SK-N-SH (cell line): Measurements from ENCODE around the gene R3HDML.

Experiments used
- CHD2 ChIP-seq: fragments of 150-350 bp; IDR thresholded peaks from 2 replicates; pipeline ENCODE4 v1.6.1; 2018; ENCODE audit warnings: low read length; ENCODE audit not compliant: partially characterized antibody
- CTCF ChIP-seq: fragments of 200-600 bp; sonication (generic); IDR thresholded peaks from 2 replicates; pipeline ENCODE4 v1.6.1; 2017; ENCODE audit warnings: antibody characterized with exemption, mild to moderate bottlenecking, moderate library complexity
- GATA2 ChIP-seq: sonication (generic); formaldehyde crosslinking; IDR thresholded peaks from 2 replicates; pipeline ENCODE4 v1.5.0; 2020; ENCODE audit warnings: mild to moderate bottlenecking, missing genetic modification reagents
- MAX ChIP-seq: IDR thresholded peaks from 2 replicates; pipeline ENCODE4 v1.4.0; 2012; ENCODE audit warnings: low read depth
- MXI1 ChIP-seq: IDR thresholded peaks from 2 replicates; pipeline ENCODE4 v1.6.1; 2012; ENCODE audit warnings: mild to moderate bottlenecking, low read depth, low read length, improper control_type of control experiment
- PBX3 ChIP-seq: IDR thresholded peaks from 2 replicates; pipeline ENCODE4; 2012
- POLR2AphosphoS5 ChIP-seq: IDR thresholded peaks from 2 replicates; pipeline ENCODE4 v1.6.1; 2012; ENCODE audit warnings: low read depth, low read length
- RAD21 ChIP-seq: IDR thresholded peaks from 2 replicates; pipeline ENCODE4 v1.6.1; 2012; ENCODE audit warnings: mild to moderate bottlenecking, low read length
- REST ChIP-seq: IDR thresholded peaks from 2 replicates; pipeline ENCODE4 v1.6.1; 2012; ENCODE audit warnings: mild to moderate bottlenecking, low read depth, low read length, moderate library complexity

GRCh38 chr20:44361021-44361420 lies 24.2 kb downstream of the R3HDML start:
- TF ChIP-seq CTCF = no peak
- no peak for TF ChIP-seq RAD21
- no peak for TF ChIP-seq MAX
- no peak for TF ChIP-seq POLR2AphosphoS5
- TF ChIP-seq CHD2 = no peak
- no peak for TF ChIP-seq REST
- no peak for TF ChIP-seq PBX3
- TF ChIP-seq MXI1 = no peak
- no peak for TF ChIP-seq GATA2 (CRISPR knock-in tag)
